Nephron progenitor cell (in vitro differentiated cells): ENCODE data around the gene DEPDC4.

Experiments used
- DNase-seq: peaks from one replicate; pipeline ENCODE4 v3.0.0; 2021
- H3K27ac Mint-ChIP-seq: 2 replicates; pipeline ENCODE4 v1.8.0; 2021; ENCODE audit warnings: mild to moderate bottlenecking, moderate library complexity, mixed read lengths
- H3K27me3 Mint-ChIP-seq: 2 replicates; pipeline ENCODE4 v1.8.0; 2021; ENCODE audit warnings: mild to moderate bottlenecking, low read depth, mixed read lengths; ENCODE audit not compliant: poor library complexity
- H3K36me3 Mint-ChIP-seq: 2 replicates; pipeline ENCODE4 v1.8.0; 2021; ENCODE audit warnings: low read depth, mixed read lengths
- H3K4me1 Mint-ChIP-seq: 2 replicates; pipeline ENCODE4 v1.8.0; 2021; ENCODE audit warnings: mixed read lengths
- H3K4me3 Mint-ChIP-seq: 2 replicates; pipeline ENCODE4 v1.8.0; 2021; ENCODE audit warnings: mild to moderate bottlenecking, moderate library complexity, mixed read lengths
- H3K9me3 Mint-ChIP-seq: 2 replicates; pipeline ENCODE4 v1.8.0; 2021; ENCODE audit warnings: mild to moderate bottlenecking, moderate library complexity, mixed read lengths
- TF ChIP-seq, protein P1 (sequence below): fragments of 200-600 bp; sonication (generic); IDR thresholded peaks from 2 replicates; pipeline ENCODE4 v1.5.0; 2021; ENCODE audit warnings: antibody characterized with exemption

The DEPDC4 gene

DNA sequence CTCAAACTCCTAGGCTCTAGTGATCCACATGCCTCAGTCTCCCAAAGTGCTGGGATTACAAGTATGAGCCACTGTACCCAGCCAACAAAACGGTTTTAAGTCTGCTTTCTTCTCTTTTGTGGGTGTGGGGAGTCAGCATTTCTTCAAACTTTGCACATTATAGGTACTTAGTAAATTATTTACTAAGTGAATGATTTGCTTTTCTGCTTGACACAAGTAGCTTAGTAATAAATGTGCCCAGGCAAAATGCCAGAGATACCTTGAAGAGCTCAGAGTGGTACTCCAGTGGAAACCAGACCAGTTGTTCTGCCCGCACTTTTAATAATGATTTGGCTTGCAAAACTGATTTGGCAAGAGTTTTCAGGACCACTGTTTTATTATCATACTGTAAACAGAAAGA lies 15.0 kb downstream of the DEPDC4 start:
- Mint-ChIP-seq H3K27me3 (peaks cover 4% of the 10 kb centered on the region), H3K4me3 (no peak overlapping the region), H3K36me3 (peaks cover 4% of the 10 kb centered on the region), H3K9me3 (no peaks in the 10 kb centered on the region), H3K27ac (no peak overlapping the region), H3K4me1 (no peaks in the 10 kb centered on the region)
- DNase-seq, result no peak
- TF ChIP-seq, protein P1, sequence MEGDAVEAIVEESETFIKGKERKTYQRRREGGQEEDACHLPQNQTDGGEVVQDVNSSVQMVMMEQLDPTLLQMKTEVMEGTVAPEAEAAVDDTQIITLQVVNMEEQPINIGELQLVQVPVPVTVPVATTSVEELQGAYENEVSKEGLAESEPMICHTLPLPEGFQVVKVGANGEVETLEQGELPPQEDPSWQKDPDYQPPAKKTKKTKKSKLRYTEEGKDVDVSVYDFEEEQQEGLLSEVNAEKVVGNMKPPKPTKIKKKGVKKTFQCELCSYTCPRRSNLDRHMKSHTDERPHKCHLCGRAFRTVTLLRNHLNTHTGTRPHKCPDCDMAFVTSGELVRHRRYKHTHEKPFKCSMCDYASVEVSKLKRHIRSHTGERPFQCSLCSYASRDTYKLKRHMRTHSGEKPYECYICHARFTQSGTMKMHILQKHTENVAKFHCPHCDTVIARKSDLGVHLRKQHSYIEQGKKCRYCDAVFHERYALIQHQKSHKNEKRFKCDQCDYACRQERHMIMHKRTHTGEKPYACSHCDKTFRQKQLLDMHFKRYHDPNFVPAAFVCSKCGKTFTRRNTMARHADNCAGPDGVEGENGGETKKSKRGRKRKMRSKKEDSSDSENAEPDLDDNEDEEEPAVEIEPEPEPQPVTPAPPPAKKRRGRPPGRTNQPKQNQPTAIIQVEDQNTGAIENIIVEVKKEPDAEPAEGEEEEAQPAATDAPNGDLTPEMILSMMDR, result no peak

GRCh38 chr12:100249941-100250340 lies 16.9 kb downstream of the DEPDC4 start:
- Mint-ChIP-seq H3K27me3 (peaks cover 4% of the 10 kb centered on the region), H3K9me3 (no peaks in the 10 kb centered on the region), H3K27ac (no peak overlapping the region), H3K36me3 (peaks cover 4% of the 10 kb centered on the region), H3K4me1 (no peaks in the 10 kb centered on the region), H3K4me3 (no peak overlapping the region)
- no peak for DNase-seq
- TF ChIP-seq, protein P1, result no peak

- Mint-ChIP-seq H3K4me3 (no peak overlapping the region), H3K9me3 (no peaks in the 10 kb centered on the region)
Measured at GRCh38 chr12:100248886-100249285, 18.0 kb downstream of the DEPDC4 start.

DNA sequence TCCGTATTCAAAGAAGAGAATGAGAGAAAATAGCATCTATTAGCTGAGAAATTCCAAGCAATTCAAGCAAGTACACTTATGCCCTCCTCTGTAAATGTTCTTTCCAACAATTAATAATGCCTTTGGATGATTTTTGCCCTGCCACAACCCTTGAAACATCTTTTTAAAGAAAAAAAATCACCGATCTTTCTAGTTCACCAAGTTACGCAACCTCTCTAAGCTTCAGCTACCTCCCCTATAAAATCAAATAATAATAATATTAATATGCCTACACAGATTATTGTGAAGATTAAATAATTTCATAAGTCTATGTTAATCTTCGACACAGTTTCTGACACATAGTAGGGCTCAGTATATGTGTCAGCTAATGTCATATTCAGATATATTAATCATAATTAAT lies 19.1 kb downstream of the DEPDC4 start:
- H3K9me3 Mint-ChIP-seq, result no peaks in the 10 kb centered on the region
- H3K27me3 Mint-ChIP-seq, result no peaks in the 10 kb centered on the region
- DNase-seq, result no peak
- TF ChIP-seq, protein P1, result no peak
- H3K27ac Mint-ChIP-seq, result no peak overlapping the region
- H3K4me1 Mint-ChIP-seq, result no peaks in the 10 kb centered on the region
- peaks cover 4% of the 10 kb centered on the region for H3K36me3 Mint-ChIP-seq
- H3K4me3 Mint-ChIP-seq, result no peak overlapping the region

More at GRCh38 chr12:100248886-100249285, 18.0 kb downstream of the DEPDC4 start:
- Mint-ChIP-seq H3K27me3 (no peaks in the 10 kb centered on the region), H3K27ac (no peak overlapping the region), H3K4me1 (no peaks in the 10 kb centered on the region), H3K36me3 (peaks cover 4% of the 10 kb centered on the region)
- DNase-seq, result no peak
- TF ChIP-seq, protein P1, result no peak

- Mint-ChIP-seq H3K9me3 (no peaks in the 10 kb centered on the region), H3K4me3 (no peak overlapping the region), H3K4me1 (no peaks in the 10 kb centered on the region), H3K36me3 (no peaks in the 10 kb centered on the region), H3K27ac (no peak overlapping the region), H3K27me3 (no peaks in the 10 kb centered on the region)
- TF ChIP-seq, protein P1, result no peak
- DNase-seq, result no peak
Measured at GRCh38 chr12:100243137-100243536, 23.7 kb downstream of the DEPDC4 start.

- H3K27me3 Mint-ChIP-seq, result no peaks in the 10 kb centered on the region
- H3K4me3 Mint-ChIP-seq, result no peak overlapping the region
- no peak for DNase-seq
Measured at GRCh38 chr12:100239589-100239988, 27.3 kb downstream of the DEPDC4 start.

More at GRCh38 chr12:100239589-100239988, 27.3 kb downstream of the DEPDC4 start:
- Mint-ChIP-seq H3K27ac (no peak overlapping the region), H3K9me3 (peaks cover 9% of the 10 kb centered on the region), H3K36me3 (peaks cover 12% of the 10 kb centered on the region), H3K4me1 (peaks cover under 1% of the 10 kb centered on the region)
- TF ChIP-seq, protein P1, result no peak
